ENCODE measurements around the gene ABCC9.
"Not testable (repeated sequence)": the region's sequence is repeated elsewhere in the genome, so short reads cannot be mapped to it uniquely, and the experiment has no call there.

The ABCC9 gene

DNA sequence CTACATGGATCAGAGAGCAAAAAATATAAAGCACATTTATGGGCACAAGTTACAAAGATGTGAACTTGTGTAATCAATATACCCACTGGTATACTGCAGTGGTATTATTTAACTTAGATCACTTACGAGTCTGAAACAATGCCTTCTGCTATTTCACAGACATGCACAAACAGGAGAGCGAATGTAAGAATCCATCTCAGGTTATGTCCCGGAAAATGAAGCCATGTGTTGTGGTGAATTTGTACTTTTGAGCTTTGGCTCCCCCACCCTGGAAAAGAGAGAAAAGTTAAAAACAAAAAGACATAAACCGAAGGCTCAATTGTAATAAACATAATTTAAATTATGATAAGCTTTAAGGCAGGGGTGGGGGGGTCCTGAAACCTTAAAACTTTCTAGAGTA, 7.6 kb downstream of the ABCC9 start:
- DNase-seq, result no peak

DNA sequence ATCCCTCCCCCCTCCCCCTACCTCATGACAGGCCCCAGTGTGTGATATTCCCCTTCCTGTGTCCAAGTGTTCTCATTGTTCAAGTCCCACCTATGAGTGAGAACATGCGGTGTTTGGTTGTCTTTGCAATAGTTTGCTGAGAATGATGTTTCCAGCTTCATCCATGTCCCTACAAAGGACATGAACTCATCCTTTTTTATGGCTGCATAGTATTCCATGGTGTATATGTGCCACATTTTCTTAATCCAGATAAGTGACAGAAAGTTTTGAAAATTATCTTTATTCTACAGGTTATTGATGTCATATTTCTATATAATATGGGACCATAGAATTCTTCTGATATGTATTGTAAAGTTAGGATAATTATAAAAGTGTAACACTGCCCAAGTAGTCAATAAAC, 11.3 kb downstream of the ABCC9 start:
- DNase-seq, result not testable (repeated sequence)

DNA sequence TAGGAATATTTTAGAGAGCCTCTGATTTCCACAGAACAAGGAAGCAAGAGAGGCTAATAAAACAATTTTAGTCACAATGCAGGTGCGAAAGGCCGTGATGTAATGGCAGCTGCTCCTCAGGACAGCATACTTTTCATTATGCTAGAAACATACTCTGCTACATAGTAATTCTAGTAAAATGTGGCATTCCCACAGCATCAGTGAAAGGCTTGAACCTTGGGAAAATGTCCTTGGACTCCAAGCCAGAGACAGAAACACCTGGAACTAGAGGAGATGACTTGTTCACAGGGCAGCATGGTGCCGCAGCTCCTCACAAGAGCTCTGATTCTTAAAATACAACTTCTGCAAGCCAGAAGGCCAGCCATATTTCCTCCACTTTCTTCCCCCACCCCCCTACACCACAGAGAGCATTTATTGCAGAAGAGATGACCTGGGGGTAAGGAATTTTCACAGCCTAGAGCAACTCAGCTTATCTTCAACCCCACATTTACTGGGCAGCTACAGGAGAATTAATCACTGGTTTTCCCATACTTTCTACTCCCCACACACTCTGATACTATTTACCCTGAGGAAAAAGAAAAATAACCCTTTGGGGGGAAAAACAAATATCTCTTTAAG, 15.8 kb downstream of the ABCC9 start:
- no peak for DNase-seq

DNA sequence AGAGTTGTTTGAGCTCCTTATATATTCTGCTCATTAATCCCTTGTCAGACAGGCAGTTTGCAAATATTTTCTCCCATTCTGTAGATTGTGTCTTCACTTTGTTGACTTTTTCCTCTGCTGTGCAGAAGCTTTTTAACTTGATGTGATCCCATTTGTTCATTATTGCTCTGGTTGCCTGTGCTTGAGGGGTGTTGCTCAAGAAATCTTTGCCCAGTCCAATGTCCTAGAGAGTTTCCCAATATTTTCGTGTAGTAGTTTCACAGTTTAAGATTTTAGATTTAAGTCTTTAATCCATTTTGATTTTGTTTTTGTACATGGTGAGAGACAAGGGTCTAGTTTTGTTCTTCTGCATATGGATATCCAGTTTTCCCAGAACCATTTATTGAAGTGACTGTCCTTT, 19.8 kb downstream of the ABCC9 start:
- DNase-seq, result no peak

DNA sequence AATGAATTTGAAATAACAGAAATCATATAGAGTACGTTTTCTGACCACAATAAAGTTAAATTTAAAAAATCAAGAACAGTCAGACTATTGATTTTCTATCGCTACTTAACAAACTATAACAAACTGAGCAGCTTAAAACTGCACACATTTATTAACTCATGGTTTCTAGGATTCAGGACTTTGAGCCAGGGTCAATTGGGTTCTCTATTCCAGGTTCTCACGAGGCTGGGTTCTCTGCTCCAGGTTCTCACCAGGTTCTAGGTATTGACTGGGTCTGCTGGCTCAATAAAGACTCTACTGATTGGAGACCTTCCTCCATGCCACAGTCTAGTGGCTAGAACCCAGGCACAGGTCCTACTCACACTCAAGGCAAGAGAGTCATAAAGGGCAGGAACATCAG, 22.8 kb downstream of the ABCC9 start:
- no peak for DNase-seq

DNA sequence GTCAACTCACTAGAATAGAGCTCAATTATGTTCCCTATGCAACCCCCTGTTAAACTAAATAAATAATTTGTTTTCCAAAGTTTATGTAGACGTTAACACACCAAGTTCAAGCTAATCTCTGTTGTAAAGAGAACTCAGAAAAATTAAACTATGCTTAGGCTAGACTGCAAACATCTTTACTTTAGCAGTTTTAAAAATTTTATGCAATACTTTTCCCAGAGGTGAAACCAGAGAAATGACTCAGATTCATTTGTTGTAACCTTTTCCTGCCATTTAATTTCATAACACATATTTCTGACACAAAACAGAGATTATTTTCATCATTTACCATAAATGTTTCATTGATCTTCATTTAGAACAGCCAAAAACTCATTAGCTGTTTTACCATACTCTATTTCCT, 27.4 kb downstream of the ABCC9 start:
- no peak for DNase-seq

DNA sequence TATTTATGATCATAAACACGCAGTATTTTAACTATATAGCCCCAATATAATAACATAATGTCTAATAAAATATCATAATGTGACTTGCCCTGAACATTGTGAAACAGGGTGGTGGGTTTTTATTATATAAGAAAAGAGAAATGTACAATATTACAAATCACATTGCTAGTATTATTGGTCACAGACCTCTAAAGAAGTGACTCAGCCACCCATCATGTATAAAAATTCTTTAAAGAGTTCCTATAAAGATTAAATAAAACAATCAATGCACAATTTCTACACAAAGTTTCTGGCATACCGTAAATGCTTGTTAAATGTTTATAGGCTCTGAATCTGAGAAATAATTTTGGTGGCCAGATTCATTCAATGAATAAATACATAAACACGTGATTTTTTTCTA, 28.9 kb downstream of the ABCC9 start:
- no peak for DNase-seq

DNA sequence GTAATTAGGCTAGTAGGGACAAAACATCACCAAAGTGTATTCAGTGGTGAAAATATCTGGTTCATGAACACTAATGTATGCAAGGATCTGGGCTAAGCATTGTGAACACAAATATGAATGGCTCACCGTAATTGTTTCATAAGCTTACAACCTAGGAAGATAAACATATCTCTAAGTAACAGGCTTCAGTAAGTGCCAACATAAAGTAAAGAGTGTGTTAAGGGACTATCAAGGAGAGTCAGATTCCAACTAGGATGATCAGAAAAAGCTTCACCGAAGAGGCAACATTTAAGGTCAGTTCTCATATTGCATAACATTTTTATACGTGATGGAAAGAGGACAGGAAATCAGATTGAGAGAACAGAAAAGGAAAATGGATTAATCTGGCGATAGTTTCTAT, 29.4 kb downstream of the ABCC9 start:
- DNase-seq, result no peak

DNA sequence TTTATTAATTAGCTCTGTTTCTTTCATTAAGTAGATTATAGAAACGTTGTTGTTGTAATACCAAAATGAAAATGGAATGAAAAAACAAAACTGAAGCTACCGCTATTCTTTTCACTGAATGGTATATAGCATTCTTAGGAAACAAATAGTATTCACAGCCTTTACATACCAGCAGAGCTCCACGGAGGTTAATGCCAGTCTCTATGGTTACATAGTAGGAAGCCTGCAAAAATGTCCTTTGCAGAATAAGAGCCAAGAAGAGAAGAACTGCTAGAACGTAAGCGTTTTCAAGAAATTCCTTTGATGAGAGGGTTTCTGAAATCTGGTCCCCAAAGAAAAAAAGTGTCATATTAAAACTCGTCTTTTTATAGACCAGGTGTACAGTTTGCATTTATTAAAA, 30.6 kb downstream of the ABCC9 start:
- no peak for DNase-seq

GRCh38 chr12:21907948-21908837, 33.0 kb downstream of the ABCC9 start:
- no peak for DNase-seq

DNA sequence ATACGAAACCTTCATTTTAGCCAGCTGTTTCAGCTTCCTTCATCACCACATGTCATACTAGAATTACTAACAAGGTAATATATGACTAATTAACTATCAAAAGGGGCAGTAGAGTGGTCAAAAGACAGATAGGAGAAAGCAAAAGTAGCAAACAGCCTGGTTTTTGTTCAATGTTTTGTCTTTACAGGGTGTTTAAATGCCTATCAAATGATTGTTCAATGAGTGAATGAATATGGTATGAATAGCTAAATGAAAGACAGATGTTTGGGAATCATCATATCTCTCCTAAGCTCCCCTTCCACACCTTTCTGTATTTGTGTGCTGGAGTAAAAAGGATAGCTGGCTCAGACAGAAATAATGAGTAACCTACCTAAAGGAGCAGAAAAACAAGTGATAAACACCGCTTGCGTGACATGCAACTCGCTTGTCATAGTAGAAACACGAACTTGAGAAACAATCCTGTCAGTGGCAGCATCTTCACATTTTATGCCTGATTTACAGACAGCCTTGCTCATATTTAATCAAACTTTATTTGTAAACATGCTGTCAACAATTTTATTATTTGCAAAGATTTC, 34.2 kb downstream of the ABCC9 start:
- DNase-seq, result no peak

- DNase-seq, result not testable (repeated sequence)
Measured at GRCh38 chr12:21899532-21899931, 41.7 kb downstream of the ABCC9 start.

GRCh38 chr12:21895651-21896050, 45.6 kb downstream of the ABCC9 start:
- no peak for DNase-seq

GRCh38 chr12:21894792-21895595, 46.2 kb downstream of the ABCC9 start:
- no peak for DNase-seq

- DNase-seq, result no peak
Measured at GRCh38 chr12:21893924-21894323, 47.3 kb downstream of the ABCC9 start.

DNA sequence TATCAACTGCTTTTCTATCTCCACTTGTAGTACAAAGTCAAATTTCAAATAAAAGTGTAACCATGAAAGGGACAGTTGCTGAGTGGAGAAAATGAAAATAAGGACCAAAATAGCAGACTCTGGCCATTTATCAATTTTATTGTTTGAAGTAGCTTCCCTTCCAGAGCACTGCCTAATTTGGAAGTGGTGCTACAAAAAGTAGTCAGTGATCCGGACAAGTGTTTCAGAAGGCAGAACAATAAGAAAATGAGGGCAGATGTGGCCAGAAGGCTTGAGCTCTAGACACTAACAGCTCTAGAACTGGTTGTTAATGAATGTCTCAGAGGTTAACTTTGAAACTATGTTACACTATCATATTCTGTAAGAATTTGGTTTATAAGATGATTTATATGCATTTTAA, 48.9 kb downstream of the ABCC9 start:
- no peak for DNase-seq

DNA sequence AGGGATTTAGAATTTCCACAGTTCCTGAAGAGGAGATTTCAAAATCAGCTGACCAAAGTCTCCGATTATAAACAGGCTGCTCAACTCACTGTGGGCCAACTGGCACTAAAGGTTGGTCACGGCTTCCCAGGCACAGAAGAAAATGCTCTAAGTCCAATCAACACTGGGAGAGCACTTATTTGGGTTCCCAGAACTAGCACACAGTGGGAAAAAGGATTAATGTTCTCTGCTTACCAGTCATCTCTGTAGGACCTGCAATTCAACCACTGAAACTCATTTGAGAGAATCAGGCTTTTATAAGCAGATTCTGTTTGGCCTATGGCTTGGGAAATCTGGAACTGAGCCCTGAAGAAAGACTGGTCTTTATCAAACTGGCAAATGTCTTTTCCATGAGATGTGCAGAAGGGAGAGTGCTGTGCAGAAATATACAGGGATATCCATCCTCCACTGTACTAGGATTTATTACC, 49.4 kb downstream of the ABCC9 start:
- DNase-seq, result peak in 1 of 14 donors; percentile 7

GRCh38 chr12:21888276-21888863, 52.9 kb downstream of the ABCC9 start:
- DNase-seq, result no peak

DNA sequence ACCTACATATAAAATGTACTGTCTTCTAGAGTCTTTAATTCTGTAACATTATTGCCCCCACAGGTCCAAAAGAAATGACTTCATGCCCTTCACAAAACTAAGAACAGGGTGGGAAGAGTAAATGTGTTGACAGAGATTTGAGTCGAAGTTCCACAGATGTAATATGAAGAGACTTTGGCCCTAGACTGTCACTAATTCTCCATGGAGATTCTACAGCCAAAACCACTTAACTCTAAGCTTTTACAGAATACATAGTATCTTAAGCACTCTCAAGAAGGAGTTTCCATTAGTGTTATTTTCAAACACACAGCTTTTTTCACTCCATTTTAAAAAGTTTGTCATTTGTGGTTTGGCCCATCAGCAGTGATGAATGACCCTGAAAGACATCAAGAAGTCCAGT, 56.3 kb downstream of the ABCC9 start:
- no peak for DNase-seq

DNA sequence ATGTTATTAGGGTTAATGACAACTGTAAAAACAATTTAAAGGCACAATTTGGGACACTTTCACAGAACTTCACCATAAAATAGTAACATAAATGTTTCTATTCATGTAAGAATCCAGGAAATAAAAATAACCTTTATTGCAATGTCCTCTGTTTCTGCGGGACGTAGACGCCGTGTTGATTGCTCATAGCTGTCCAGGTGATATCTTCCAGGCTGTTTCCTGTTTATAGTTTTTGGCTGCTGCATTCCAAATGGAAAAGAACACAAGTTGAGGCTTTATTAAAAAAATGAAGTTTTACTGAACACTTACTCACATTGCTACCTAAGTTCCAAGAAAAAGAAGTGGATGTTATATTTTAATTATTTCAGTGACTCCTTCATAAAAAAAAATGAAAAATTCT, 58.6 kb downstream of the ABCC9 start:
- DNase-seq, result no peak

GRCh38 chr12:21881965-21882364, 59.3 kb downstream of the ABCC9 start:
- peak in 7 of 14 donors; percentile 1 to 27 (median 12) for DNase-seq

- no peak for DNase-seq
Measured at GRCh38 chr12:21879312-21879711, 61.9 kb downstream of the ABCC9 start.
